Esophagus muscularis mucosa (tissue), 4 donors: ENCODE results near the gene FALEC. TPM values are rescaled to one million over a fixed set of nuclear protein-coding genes. Genes with fewer than 3 reads are reported as not detected.

Experiments used
- DNase-seq: peaks from one replicate; pipeline ENCODE4 v3.0.0-alpha.2; 2017; ENCODE audit errors: extremely low spot score
- H3K27ac ChIP-seq, 4 donors: fragments of 200-600 bp; sonication (generic); replicated peaks in 1 of 4; 1 replicate in 3 of 4; 2 replicates in 1 of 4; pipeline ENCODE4 v1.5.1; 2016 to 2019; ENCODE audit warnings: mild to moderate bottlenecking in 1 of 4
- H3K27me3 ChIP-seq, 4 donors: fragments of 200-600 bp; sonication (generic); one replicate each; pipeline versions ENCODE4 v1.5.1 to v1.6.0; 2016 to 2019
- H3K36me3 ChIP-seq, 4 donors: fragments of 200-600 bp; sonication (generic); one replicate each; pipeline ENCODE4 v1.5.1; 2016 to 2019
- H3K4me1 ChIP-seq, 4 donors: fragments of 200-600 bp; sonication (generic); one replicate each; pipeline ENCODE4 v1.5.1; 2016 to 2019
- H3K4me3 ChIP-seq, 4 donors: fragments of 200-600 bp; sonication (generic); 1 replicate in 2 of 4; 2 replicates in 2 of 4; pipeline ENCODE4 v1.5.1; 2016 to 2019; ENCODE audit warnings: mild to moderate bottlenecking in 4 of 4, moderate library complexity in 1 of 4
- H3K9me3 ChIP-seq, 4 donors: fragments of 200-600 bp; sonication (generic); 1 replicate in 3 of 4; 2 replicates in 1 of 4; pipeline ENCODE4 v1.5.1; 2016 to 2019
- CTCF ChIP-seq, 3 experiments: fragments of 200-600 bp in 2 of 3; fragments of 450-650 bp in 1 of 3; sonication (generic) in 2 of 3; IDR thresholded peaks; one replicate each; pipeline ENCODE4 v1.5.1; 2017 to 2019; ENCODE audit warnings: antibody characterized with exemption in 3 of 3, mild to moderate bottlenecking in 2 of 3, moderate library complexity in 1 of 3
- EP300 ChIP-seq: sonication (generic); formaldehyde crosslinking; IDR thresholded peaks from one replicate; pipeline ENCODE4 v1.6.1; 2017; ENCODE audit warnings: antibody characterized with exemption
- POLR2A ChIP-seq: fragments of 450-650 bp; IDR thresholded peaks from one replicate; pipeline ENCODE4 v1.6.1; 2017; ENCODE audit warnings: antibody characterized with exemption, moderate library complexity, mild to moderate bottlenecking, low read depth
- POLR2AphosphoS5 ChIP-seq, 2 donors: sonication (generic); formaldehyde crosslinking; IDR thresholded peaks; one replicate each; pipeline ENCODE4 v1.6.1; 2017; ENCODE audit warnings: antibody characterized with exemption in 2 of 2
- WGBS: methylation state at CpG from one replicate; pipeline ENCODE4 v1.1.5; 2018; 5-methylcytosine and 5-hydroxymethylcytosine counted together
- intact Hi-C: fragments of 100-400 bp; cut with DNase I; formaldehyde crosslinking; loops from one replicate; pipeline ENCODE4 v1.15.1; 2023
- total RNA-seq, 4 donors: library from RNA; depleted of rRNA; stranded (reverse); fragments of >200 nt; gene quantifications; one replicate each; pipeline versions ENCODE4 v1.1.0 to v1.2.1, GENCODE V29; 2016

Gene FALEC
- total RNA-seq, 4 donors from 2014 or later, result not detected

GRCh38 chr1:150516616-150517015 is 1.1 kb downstream of the FALEC start:
- peak overlapping the region; percentile 85 to 89 (median 87) for H3K27ac ChIP-seq
- WGBS, result 32% methylated on average over 4 of the region's 4 CpGs
- no peak for DNase-seq
- peaks cover 12 to 31% (median 29%) of the 10 kb centered on the region in 4 donors for H3K4me1 ChIP-seq
- TF ChIP-seq POLR2AphosphoS5 (IDR thresholded peaks at IDR 0.05) (no peak), CTCF (IDR thresholded peaks at IDR 0.05) (peak in 2 of 3 experiments; percentile 12 to 36)
- peaks cover 0 to 11% (median 7%) of the 10 kb centered on the region in 4 donors for H3K36me3 ChIP-seq
- intact Hi-C loops, result no loop called here
- H3K4me3 ChIP-seq, result peak overlapping the region; percentile 56 to 70 (median 62)
- H3K9me3 ChIP-seq, result no peaks in the 10 kb centered on the region
- H3K27me3 ChIP-seq, result no peaks in the 10 kb centered on the region

GRCh38 chr1:150521196-150521968 is 5.8 kb downstream of the FALEC start:
- TF ChIP-seq POLR2AphosphoS5 (IDR thresholded peaks at IDR 0.05) (no peak), EP300 (no peak), CTCF (IDR thresholded peaks at IDR 0.05) (no peak), POLR2A (no peak)
- Histone ChIP-seq H3K9me3 (no peaks in the 10 kb centered on the region), H3K27ac (no peak overlapping the region), H3K36me3 (no peaks in the 10 kb centered on the region), H3K4me1 (peaks cover under 1 to 12% (median 12%) of the 10 kb centered on the region in 4 donors), H3K27me3 (no peaks in the 10 kb centered on the region), H3K4me3 (no peak overlapping the region)
- WGBS, result 53% methylated on average over 1 of the region's 1 CpG
- DNase-seq, result no peak
- intact Hi-C loops, result no loop called here

- no peak for DNase-seq
- Histone ChIP-seq H3K36me3 (no peaks in the 10 kb centered on the region), H3K4me3 (no peak overlapping the region), H3K4me1 (peaks cover 3 to 18% (median 15%) of the 10 kb centered on the region in 4 donors), H3K27me3 (no peaks in the 10 kb centered on the region), H3K9me3 (no peaks in the 10 kb centered on the region), H3K27ac (no peak overlapping the region)
- intact Hi-C loops, result no loop called here
- TF ChIP-seq POLR2A (no peak), POLR2AphosphoS5 (IDR thresholded peaks at IDR 0.05) (no peak), CTCF (IDR thresholded peaks at IDR 0.05) (no peak), EP300 (no peak)
- WGBS, result 86% methylated on average over 3 of the region's 3 CpGs
Observed at GRCh38 chr1:150525348-150525747, 9.8 kb downstream of the FALEC start.

- no peak for DNase-seq
- Histone ChIP-seq H3K4me1 (peaks cover 9 to 35% (median 30%) of the 10 kb centered on the region in 4 donors), H3K36me3 (no peaks in the 10 kb centered on the region), H3K27me3 (no peaks in the 10 kb centered on the region), H3K4me3 (no peak overlapping the region), H3K9me3 (no peaks in the 10 kb centered on the region), H3K27ac (no peak overlapping the region)
- 74% methylated on average over 1 of the region's 1 CpG for WGBS
- intact Hi-C loops, result no loop called here
- TF ChIP-seq POLR2AphosphoS5 (IDR thresholded peaks at IDR 0.05) (no peak), POLR2A (no peak), CTCF (IDR thresholded peaks at IDR 0.05) (no peak), EP300 (no peak)
Observed at GRCh38 chr1:150528196-150528595, 12.6 kb downstream of the FALEC start.
